HCT116 (cell line): Measurements from ENCODE around the gene MPHOSPH6. TPM values are rescaled to one million over a fixed set of nuclear protein-coding genes. Genes with fewer than 3 reads are reported as not detected.

Source experiments
- ATAC-seq: fragments of 200-7000 bp; cut with Tn5 transposase; 2 replicates; pipeline ENCODE4 v1.9.1; 2020; ENCODE audit warnings: mild to moderate bottlenecking, moderate library complexity
- BruUV-seq: library from RNA; stranded (reverse); fragments of 400-500 nt; replicated peaks from 2 replicates; lab custom pipeline; 2021; lab: Mats Ljungman, UMichigan
- CTCF ChIA-PET: fragments of 300-600 bp; sonication (Branson Sonifier 250); formaldehyde crosslinking; loops from one replicate; lab custom pipeline; 2021; ENCODE audit warnings: antibody characterized with exemption; lab: Charles Lee
- POLR2A ChIA-PET: fragments of 300-600, 350-600 bp; sonication (Branson Sonifier 250); formaldehyde crosslinking; loops from one replicate; lab custom pipeline; 2021; ENCODE audit warnings: antibody characterized with exemption; lab: Charles Lee
- RAD21 ChIA-PET, 2 experiments: fragments of 300-600 bp; sonication (Branson Sonifier 250); formaldehyde crosslinking; loops; one replicate each; lab custom pipeline; 2023; ENCODE audit warnings: low total read pairs in 2 of 2; ENCODE audit not compliant: uncharacterized antibody in 2 of 2, unreplicated experiment in 2 of 2, low non-redundant PET in 1 of 2; lab: Charles Lee
- DNase-seq: peaks from one replicate; pipeline ENCODE4 v3.0.0-alpha.2; 2010; ENCODE audit warnings: low read depth, low spot score
- H2AFZ ChIP-seq: fragments of 200-600 bp; shearing (Covaris generic), sonication (generic); 2 replicates; pipeline ENCODE4 v1.6.1; 2017; ENCODE audit warnings: low read depth, mixed run types, mixed read lengths, antibody characterized with exemption, low read length; ENCODE audit not compliant: poor library complexity, severe bottlenecking
- H3K27ac ChIP-seq: 2 replicates; pipeline ENCODE4 v1.5.1; 2012; ENCODE audit warnings: low read depth, low read length
- H3K27me3 ChIP-seq: fragments of 200-600 bp; sonication (generic); 2 replicates; pipeline ENCODE4 v1.6.1; 2016; ENCODE audit warnings: mixed run types, low read length, mixed read lengths; ENCODE audit not compliant: insufficient read depth
- H3K36me3 ChIP-seq, 2 experiments: fragments of 200-500 bp in 1 of 2; fragments of 200-600 bp in 1 of 2; sonication (Bioruptor generic) in 1 of 2; sonication (generic) in 1 of 2; 2 replicates each; pipeline versions ENCODE4 v1.5.1 to v1.6.1; 2014 to 2016; ENCODE audit warnings: low read length in 2 of 2, inconsistent platforms in 1 of 2, mixed read lengths in 1 of 2, mixed run types in 1 of 2; ENCODE audit not compliant: insufficient read depth in 2 of 2, control insufficient read depth in 1 of 2
- H3K4me1 ChIP-seq, 2 experiments: fragments of 200-600 bp in 1 of 2; sonication (generic) in 1 of 2; 2 replicates each; pipeline versions ENCODE4 v1.5.1 to v1.6.1; 2012 to 2017; ENCODE audit warnings: low read length in 2 of 2, inconsistent platforms in 1 of 2, mild to moderate bottlenecking in 1 of 2, mixed read lengths in 1 of 2, mixed run types in 1 of 2, moderate library complexity in 1 of 2; ENCODE audit not compliant: insufficient read depth in 2 of 2, control insufficient read depth in 1 of 2
- H3K4me2 ChIP-seq: fragments of 200-600 bp; sonication (generic); 2 replicates; pipeline ENCODE4 v1.6.1; 2017; ENCODE audit warnings: mixed run types, low read length, mixed read lengths
- H3K4me3 ChIP-seq, 2 experiments: fragments of 200-600 bp in 1 of 2; sonication (generic) in 1 of 2; replicated peaks in 1 of 2; 2 replicates each; pipeline ENCODE4 v1.5.1; 2011 to 2016; ENCODE audit warnings: low read length in 2 of 2, control low read depth in 1 of 2, low read depth in 1 of 2, mild to moderate bottlenecking in 1 of 2, mixed read lengths in 1 of 2, mixed run types in 1 of 2
- H3K79me2 ChIP-seq: fragments of 200-600 bp; sonication (generic); 2 replicates; pipeline ENCODE4 v1.6.1; 2017; ENCODE audit warnings: mild to moderate bottlenecking, mixed run types, low read length, moderate library complexity, mixed read lengths; ENCODE audit not compliant: insufficient read depth
- H3K9ac ChIP-seq: fragments of 200-600 bp; sonication (generic); 2 replicates; pipeline ENCODE4 v1.6.1; 2016; ENCODE audit warnings: low read length, mixed read lengths
- H3K9me2 ChIP-seq: fragments of 200-600 bp; sonication (generic), shearing (Covaris generic); 2 replicates; pipeline ENCODE4 v1.6.1; 2017; ENCODE audit warnings: mixed run types, mild to moderate bottlenecking, moderate library complexity; ENCODE audit not compliant: insufficient read depth
- H3K9me3 ChIP-seq, 2 experiments: fragments of 200-500 bp in 1 of 2; fragments of 200-600 bp in 1 of 2; sonication (Bioruptor generic) in 1 of 2; sonication (generic) in 1 of 2; 2 replicates each; pipeline ENCODE4 v1.6.1; 2014 to 2017; ENCODE audit warnings: low read length in 2 of 2, mixed read lengths in 2 of 2, inconsistent platforms in 1 of 2, low read depth in 1 of 2, mild to moderate bottlenecking in 1 of 2, mixed run types in 1 of 2, moderate library complexity in 1 of 2; ENCODE audit not compliant: control insufficient read depth in 1 of 2, insufficient read depth in 1 of 2
- H4K20me1 ChIP-seq: fragments of 200-600 bp; sonication (generic), shearing (Covaris generic); 2 replicates; pipeline ENCODE4 v1.6.1; 2017; ENCODE audit warnings: mixed run types, mild to moderate bottlenecking, moderate library complexity; ENCODE audit not compliant: insufficient read depth
- CBX3 ChIP-seq: IDR thresholded peaks from 2 replicates; pipeline ENCODE4 v1.6.1; 2012; ENCODE audit warnings: low read depth
- CEBPB ChIP-seq: IDR thresholded peaks from 2 replicates; pipeline ENCODE4 v1.6.1; 2012; ENCODE audit warnings: low read depth
- ELF1 ChIP-seq: IDR thresholded peaks from 2 replicates; pipeline ENCODE4 v1.6.1; 2012; ENCODE audit warnings: low read depth, borderline replicate concordance
- EZH2 ChIP-seq: fragments of 200-600 bp; sonication (generic); IDR thresholded peaks from 2 replicates; pipeline ENCODE4 v1.6.1; 2017; ENCODE audit warnings: antibody characterized with exemption, mixed run types
- POLR2A ChIP-seq: IDR thresholded peaks from 2 replicates; pipeline ENCODE4 v1.7.0; 2011; ENCODE audit warnings: borderline replicate concordance; ENCODE audit not compliant: insufficient read depth, insufficient read length; ENCODE audit errors: extremely low read depth
- RAD21 ChIP-seq: IDR thresholded peaks from 2 replicates; pipeline ENCODE4 v1.6.1; 2012; ENCODE audit warnings: low read depth, mild to moderate bottlenecking
- SP1 ChIP-seq: IDR thresholded peaks from 2 replicates; pipeline ENCODE4 v1.6.1; 2012; ENCODE audit warnings: low read depth
- ZBTB33 ChIP-seq: IDR thresholded peaks from 2 replicates; pipeline ENCODE4 v1.6.1; 2011; ENCODE audit warnings: mild to moderate bottlenecking, low read length, moderate library complexity; ENCODE audit not compliant: insufficient replicate concordance; ENCODE audit errors: extremely low read depth
- ZNF274 ChIP-seq: fragments of 200-500 bp; sonication (Bioruptor generic); IDR thresholded peaks from 2 replicates; pipeline ENCODE4 v1.6.1; 2014; ENCODE audit warnings: mild to moderate bottlenecking, low read depth, low read length, inconsistent platforms
- intact Hi-C: fragments of 100-400 bp; cut with micrococcal nuclease; formaldehyde crosslinking; loops from 2 replicates; pipeline ENCODE4 v1.10.0; 2022
- total RNA-seq: library from RNA; stranded (reverse); gene quantifications from one replicate; pipeline ENCODE4 v1.2.1, GENCODE V29; 2021; ENCODE audit not compliant: unreplicated experiment

The MPHOSPH6 gene
- total RNA-seq, 1 experiment from 2014 or later = 52.2 TPM

- no peaks in the 10 kb centered on the region for H3K79me2 ChIP-seq
- no peak overlapping the region for H2AFZ ChIP-seq
- ChIA-PET RAD21 (no interaction called here), POLR2A (no interaction called here), CTCF (no interaction called here)
- ATAC-seq = no peak
- TF ChIP-seq EZH2 = no peak
- no peak for TF ChIP-seq ELF1
- TF ChIP-seq CBX3 = no peak
- no peak for TF ChIP-seq ZBTB33
- no peak for TF ChIP-seq POLR2A
- TF ChIP-seq RAD21 = no peak
- TF ChIP-seq SP1 = no peak
- no TSS peak for BruUV-seq
- H3K4me1 ChIP-seq = no peaks in the 10 kb centered on the region
- intact Hi-C loops = no loop called here
- H3K9ac ChIP-seq = no peak overlapping the region
- H3K27ac ChIP-seq = no peak overlapping the region
- H4K20me1 ChIP-seq = no peaks in the 10 kb centered on the region
- H3K9me3 ChIP-seq = no peaks in the 10 kb centered on the region
- no peaks in the 10 kb centered on the region for H3K36me3 ChIP-seq
- no peak overlapping the region for H3K4me3 ChIP-seq
- DNase-seq = no peak
- H3K27me3 ChIP-seq = peaks cover 71% of the 10 kb centered on the region
- no peak overlapping the region for H3K4me2 ChIP-seq
- H3K9me2 ChIP-seq = no peaks in the 10 kb centered on the region
These were observed 15.0 kb upstream of the MPHOSPH6 start for GRCh38 chr16:82185012-82185411.

GRCh38 chr16:82184213-82184612 is 14.2 kb upstream of the MPHOSPH6 start:
- no TSS peak for BruUV-seq
- intact Hi-C loops = no loop called here
- no peak for ATAC-seq
- H4K20me1 ChIP-seq = no peaks in the 10 kb centered on the region
- ChIA-PET CTCF (no interaction called here), RAD21 (no interaction called here), POLR2A (no interaction called here)
- DNase-seq = no peak
- peaks cover 71% of the 10 kb centered on the region for H3K27me3 ChIP-seq
- TF ChIP-seq CEBPB (no peak), EZH2 (no peak), ZNF274 (no peak), ZBTB33 (no peak), SP1 (no peak), POLR2A (no peak), RAD21 (no peak)
- H3K27ac ChIP-seq = no peak overlapping the region
- no peaks in the 10 kb centered on the region for H3K9me3 ChIP-seq
- H3K79me2 ChIP-seq = no peaks in the 10 kb centered on the region
- H3K9ac ChIP-seq = no peak overlapping the region
- H3K4me2 ChIP-seq = no peak overlapping the region
- H3K4me1 ChIP-seq = no peaks in the 10 kb centered on the region
- H3K4me3 ChIP-seq = no peak overlapping the region
- H3K36me3 ChIP-seq = no peaks in the 10 kb centered on the region
- no peak overlapping the region for H2AFZ ChIP-seq
- no peaks in the 10 kb centered on the region for H3K9me2 ChIP-seq
